ENCODE data around the gene GPX7.
A peak's percentile ranks its signal among the peaks of the same experiment; 100 is the strongest.

GPX7 gene

DNA sequence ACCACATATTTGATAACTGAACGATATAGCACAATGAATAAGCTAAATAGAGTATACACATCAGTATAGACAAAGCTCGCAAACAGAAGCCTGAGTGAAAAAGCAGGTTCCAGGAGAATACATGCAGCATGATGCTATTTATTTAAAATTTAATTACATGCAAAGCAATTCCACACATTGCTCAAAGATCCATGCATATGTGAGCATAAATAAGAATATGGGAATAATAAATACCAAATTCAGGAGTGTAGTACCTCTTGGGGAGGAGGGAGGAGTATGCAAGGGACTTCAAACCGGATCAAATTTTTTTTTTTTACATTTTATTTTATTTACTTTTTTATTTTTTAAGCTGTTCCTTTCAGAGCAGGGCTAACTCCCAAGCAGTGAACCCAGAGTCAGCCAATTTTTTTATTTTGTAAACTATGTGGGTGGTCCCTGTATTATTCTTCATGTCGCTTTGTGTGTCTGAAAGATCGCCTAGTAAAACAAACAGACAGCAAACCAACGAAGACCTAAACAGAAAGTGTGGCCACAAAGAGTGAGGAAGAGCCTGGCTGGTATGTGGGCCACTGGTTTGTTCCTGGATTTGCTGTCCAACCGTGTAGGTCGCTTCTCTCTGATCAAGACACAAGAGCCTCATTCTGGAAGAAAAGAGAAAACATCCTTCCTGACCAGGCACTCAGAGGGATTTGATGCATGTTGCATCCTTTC, 26.6 kb downstream of the GPX7 start:
- DNase-seq (ENCODE audit: low read depth in 2 of 3, low spot score in 2 of 3): no peak

DNA sequence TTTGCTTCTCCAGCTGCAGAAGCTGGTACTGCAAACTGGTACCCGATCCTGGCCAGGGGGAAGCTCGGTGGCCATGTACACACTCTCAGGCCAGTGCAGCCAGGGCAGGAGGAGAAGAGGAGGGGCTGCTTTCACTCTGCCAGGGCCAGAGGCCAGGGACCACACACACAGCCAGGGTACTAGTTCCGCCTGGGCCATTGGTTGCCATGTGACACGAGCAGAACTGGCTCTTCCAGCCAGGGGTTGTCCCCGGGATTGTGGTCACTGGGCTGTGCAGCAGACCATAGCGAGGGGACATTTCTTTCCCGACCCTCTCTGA, 27.1 kb downstream of the GPX7 start:
- no peak for DNase-seq (ENCODE audit: low read depth in 2 of 3, low spot score in 2 of 3)

DNA sequence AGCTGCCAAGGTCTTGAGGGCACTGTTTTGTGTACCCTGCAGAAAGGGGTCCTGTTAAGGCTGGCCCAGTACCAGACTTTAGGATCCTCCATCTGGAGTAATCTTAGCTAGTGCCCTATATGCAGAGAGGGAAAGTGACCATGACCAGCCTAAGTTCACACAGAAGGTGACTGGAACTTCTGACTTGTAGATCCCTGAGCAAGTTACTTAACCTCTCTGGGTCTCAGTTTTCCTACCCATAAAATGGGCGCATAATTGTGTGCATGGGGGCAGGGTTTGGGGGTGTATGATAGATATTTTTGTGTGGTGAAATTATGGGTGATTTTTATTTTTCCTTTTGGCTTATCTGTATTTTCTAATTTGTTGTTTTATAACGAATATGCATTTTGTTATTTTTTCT, 27.5 kb downstream of the GPX7 start:
- no peak for DNase-seq (ENCODE audit: low read depth in 2 of 3, low spot score in 2 of 3)

DNA sequence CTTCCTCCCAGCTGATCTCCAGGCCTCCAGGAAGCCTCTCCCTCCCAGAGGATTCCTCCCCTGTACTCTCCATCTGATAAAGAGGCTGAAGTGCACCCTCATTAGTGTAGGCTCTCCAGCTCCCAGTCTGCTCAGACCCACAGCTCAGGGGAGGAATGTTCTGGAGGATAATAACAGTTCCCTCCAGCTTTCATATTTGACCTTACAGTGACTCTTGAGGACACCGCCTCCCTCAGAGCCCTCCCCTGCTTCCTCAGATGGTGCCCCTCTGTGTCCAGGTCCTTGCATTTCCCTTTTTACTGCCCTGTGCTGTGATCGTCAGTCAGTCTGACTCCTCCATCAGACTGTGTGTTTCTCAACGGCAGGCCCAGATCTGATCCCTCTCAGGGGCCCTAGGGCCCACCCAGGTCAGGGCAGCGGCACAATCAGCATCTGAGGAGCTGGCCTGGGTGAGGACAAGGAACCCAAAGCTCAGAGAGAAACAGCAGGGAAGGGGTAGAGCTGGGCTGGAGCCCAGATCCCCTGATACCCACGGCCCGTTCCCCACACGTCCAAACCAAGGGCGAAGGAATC, 29.7 kb downstream of the GPX7 start:
- peak in 1 of 3 experiments; percentile 8 for DNase-seq (ENCODE audit: low read depth in 2 of 3, low spot score in 2 of 3)

DNA sequence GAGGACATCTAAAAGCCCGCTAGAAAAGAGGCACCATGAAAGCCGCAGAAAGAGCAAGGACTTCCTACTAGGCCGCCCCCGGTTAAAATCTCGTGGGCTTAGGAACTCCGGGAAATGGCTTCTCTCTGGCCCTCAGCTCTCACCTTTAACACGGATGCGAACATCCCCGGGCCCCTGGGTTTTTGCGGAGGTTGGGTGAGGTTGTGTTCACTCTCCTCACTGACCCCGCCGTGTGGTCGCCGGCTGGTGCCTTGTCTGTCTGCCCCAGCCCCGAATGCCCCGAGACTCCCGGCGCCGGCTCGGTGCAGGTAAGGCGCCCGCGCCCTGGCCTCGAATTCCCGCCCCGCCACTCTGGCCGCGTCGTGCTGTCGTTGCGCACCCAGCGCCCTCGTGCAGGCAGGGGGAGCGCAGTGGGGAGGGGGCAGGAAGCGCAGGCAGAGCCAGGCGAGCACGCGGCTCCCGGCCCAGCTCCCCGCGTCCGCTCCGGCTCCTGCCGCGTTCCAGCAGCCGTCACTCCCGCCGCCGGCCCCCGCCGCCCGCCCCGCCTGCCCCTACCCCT, 30.6 kb downstream of the GPX7 start, which contains the start of gene SHISAL2A:
TSS of gene SHISAL2A (plus strand) at position 437 of the 559 bp plus-strand sequence. CDS start 326 bp downstream, outside the sequence.
- peak in 2 of 3 experiments; percentile 24 to 33 for DNase-seq (ENCODE audit: low read depth in 2 of 3, low spot score in 2 of 3)

DNA sequence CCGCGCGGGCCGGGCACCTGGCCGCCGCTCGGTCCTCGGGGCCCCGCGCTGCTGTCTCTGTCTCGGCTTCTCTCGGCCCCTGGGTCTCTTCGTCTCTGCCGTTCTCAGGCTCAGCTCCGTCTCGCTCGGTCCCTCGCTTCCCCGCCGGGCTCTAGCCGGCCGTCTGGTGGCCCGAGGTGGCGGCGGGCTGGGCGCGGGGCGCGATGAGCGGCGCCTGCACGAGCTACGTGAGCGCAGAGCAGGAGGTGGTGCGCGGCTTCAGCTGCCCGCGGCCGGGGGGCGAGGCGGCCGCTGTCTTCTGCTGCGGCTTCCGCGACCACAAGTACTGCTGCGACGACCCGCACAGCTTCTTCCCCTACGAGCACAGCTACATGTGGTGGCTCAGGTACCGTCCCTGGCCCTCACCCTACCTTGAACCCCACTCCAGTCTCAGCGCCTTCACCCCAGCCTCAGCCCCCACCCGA, 31.2 kb downstream of the GPX7 start:
- peak in 2 of 3 experiments; percentile 15 to 31 for DNase-seq (ENCODE audit: low read depth in 2 of 3, low spot score in 2 of 3)

DNA sequence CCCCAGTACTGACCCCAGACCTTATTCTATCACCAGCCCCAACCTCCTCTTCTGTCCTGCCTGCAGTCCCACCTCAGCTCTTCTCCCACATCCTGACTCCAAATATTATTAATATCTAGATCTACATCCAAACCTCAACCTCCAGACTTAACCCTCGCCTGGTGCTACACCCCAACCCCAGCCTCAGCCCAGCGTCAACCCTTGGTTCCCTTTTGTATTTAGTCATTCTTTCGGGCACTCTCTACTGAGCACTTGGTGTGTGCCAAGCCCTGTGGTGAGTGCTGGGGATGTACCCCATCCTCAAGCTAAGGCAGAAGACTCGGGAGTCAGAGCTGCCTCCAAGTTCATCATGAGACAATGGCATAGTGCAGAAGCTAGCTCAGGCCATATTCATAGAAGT, 31.9 kb downstream of the GPX7 start:
- peak in 1 of 3 experiments; percentile 17 for DNase-seq (ENCODE audit: low read depth in 2 of 3, low spot score in 2 of 3)

DNA sequence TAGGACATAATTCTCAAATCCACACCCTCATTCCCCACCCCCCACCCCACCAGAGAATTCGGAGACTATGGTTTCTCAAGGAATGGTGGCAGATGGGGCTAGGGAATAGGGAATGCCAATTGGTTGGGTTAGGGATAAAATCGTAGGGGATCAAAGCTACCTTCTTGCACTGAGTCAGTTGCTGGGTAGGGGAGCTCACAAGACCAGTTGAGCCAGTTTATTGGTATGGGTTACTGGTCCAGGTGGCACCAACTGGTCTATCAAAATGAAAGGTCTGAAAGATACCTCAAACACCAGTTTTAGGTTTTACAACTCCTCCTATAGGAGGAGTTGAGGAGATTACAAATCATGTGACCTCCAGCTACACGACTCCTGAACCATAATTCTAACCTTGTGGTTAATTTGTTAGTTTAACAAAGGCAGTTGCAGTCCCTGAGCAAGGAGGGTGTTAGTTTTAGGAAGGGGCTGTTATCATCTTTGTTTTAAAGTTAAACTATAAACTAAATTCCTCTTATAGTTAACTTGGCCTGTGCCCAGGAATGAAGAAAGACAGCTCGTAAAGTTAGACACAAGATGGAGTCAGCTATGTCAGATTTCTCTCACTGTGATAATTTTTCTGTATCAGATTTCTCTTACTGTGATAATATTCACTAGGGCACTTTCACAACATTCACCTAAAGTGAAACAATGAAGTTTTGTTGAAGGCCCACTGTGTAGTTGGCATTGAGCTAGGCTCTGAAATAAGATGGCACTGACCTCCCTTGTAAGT, 33.3 kb downstream of the GPX7 start:
- no peak for DNase-seq (ENCODE audit: low read depth in 2 of 3, low spot score in 2 of 3)

DNA sequence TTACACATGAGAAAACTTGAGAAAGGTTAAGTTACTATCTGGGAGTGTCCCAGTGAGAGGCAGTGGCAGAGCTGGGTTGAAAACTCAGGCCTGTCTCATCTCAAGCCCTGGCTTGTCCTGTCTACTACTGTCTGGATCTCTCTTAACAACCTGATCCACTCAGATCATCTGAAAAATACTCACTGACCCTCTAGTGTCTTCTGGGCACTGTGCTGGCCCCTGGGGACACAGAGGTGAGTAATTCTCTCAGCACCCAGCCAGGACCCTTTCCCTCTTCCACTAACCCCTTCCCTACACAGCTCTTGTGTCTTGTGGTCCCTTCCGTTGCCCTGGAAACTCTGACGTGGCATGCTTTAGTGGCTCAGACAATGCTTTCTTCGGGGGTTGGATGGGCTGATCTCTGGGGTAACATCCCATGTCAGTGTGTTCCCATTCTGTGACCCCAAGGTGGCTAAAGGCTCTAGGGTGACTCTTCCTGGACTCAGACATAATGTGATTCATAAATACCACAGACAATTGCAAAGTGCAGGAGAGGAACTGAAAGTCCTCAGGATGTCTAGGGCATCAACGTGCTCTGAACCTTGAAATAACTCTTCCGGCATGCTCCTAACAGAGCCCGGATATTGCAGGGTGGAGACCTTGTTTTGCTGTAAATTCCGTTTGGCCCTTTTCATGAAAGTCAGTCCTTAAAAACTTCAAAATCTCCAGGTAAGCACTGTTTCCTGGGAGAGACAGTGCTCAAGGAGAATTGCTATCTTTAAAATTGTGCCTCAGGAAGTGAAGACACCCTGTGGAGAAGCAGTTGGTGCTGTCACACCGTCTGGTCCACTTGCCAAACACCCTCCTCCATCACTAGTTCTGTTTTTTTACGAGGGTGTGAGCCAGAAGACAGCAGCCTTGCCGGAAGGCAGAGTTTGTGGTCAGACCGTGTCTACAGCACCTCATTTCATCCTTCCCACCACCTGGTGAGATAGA, 34.8 kb downstream of the GPX7 start:
- peak in 2 of 3 experiments; percentile 32 to 47 for DNase-seq (ENCODE audit: low read depth in 2 of 3, low spot score in 2 of 3)

DNA sequence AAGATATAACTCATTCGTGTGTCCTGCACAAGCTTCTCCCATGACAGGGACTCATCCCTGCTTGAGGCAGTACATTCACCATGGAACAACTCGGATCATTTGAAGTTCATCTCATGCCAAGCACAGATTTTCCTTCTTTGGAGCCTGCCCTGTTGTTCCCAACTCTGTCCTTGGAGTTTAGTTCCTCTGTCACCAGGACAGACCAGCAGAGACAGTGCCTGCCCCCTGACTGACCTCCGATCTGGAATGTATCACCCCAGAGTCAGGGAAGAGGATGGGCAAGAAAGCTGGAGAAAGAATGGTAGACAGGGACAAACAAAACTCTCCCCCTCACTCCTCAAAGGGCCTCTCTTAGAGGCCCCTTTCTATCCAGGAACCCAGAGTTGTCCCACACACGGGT, 35.8 kb downstream of the GPX7 start:
- no peak for DNase-seq (ENCODE audit: low read depth in 2 of 3, low spot score in 2 of 3)

DNA sequence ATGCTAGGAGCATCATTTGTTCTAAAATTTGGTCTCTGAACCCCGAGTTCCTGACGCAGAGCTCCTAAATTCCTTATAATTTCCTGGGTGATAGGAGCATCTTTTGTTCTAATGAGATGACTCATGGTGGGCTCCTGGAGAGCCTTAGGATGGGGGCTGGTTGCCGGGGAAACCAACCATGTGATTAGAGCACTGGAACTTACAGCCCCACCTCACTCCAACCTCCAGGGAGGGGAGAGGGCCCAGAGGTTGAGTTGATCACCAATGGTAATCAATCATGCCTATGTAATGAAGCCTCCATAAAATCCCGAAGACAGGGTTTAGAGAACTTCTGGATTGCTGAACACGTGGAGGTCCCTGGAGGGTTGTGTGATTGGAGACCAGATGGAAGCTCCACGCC, 38.5 kb downstream of the GPX7 start:
- DNase-seq (ENCODE audit: low read depth in 2 of 3, low spot score in 2 of 3): no peak

DNA sequence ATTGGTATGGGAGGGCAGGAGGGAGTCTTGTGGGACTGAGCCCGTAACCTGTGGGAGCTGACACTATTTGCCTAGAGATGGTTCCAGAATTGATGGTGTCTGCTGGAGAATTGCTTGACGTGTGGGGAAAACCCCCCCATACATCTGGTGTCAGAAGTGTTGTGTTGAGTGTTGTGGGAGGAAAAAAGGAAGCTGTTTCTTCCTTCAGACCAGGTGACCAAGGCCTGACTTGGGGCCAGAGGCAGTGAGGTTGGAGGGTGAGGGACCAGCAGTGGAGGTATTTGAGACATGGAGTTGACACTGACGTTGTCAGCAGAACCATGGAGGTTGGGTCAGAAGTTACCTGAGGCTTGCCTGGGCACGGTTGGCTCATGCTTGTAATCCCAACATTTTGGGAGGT, 39.1 kb downstream of the GPX7 start:
- no peak for DNase-seq (ENCODE audit: low read depth in 2 of 3, low spot score in 2 of 3)

DNA sequence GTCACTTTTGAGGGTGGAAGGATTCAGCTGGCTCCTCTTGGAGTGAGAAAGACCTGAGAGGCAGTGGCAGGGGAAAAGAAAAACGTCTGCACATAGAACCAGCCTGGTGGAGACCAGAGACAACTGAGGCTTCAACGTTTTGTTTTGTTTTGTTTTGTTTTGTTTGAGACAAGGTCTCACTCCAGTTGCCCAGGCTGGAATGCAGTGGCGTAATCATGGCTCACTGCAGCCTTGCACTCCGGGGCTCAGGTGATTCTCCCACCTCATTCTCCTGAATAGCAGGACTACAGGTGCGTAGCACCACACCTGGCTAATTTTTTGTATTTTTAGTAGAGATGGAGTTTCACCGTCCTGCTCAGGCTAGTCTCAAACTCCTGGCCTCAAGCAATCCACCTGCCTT, 43.1 kb downstream of the GPX7 start:
- DNase-seq (ENCODE audit: low read depth in 2 of 3, low spot score in 2 of 3): no peak

DNA sequence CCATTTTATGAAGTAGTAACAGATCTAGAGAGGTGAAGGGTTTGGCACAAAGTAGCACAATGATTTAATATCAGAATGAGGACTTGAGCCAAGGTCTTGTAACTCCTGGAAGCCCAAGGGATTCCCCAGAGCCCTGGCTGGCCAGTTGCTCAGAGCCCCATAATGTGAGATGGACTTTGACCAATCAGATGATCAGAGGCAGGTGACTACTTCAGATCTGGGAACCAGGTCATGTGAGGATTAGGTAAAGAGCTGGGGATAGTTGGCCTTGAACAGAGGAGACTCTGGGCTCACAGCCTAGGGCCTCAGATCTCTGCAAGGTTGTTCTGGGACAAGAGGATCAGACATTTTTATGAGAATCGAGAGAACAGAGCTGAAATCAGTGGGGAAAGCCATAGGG, 49.7 kb downstream of the GPX7 start:
- DNase-seq (ENCODE audit: low read depth in 2 of 3, low spot score in 2 of 3): no peak

DNA sequence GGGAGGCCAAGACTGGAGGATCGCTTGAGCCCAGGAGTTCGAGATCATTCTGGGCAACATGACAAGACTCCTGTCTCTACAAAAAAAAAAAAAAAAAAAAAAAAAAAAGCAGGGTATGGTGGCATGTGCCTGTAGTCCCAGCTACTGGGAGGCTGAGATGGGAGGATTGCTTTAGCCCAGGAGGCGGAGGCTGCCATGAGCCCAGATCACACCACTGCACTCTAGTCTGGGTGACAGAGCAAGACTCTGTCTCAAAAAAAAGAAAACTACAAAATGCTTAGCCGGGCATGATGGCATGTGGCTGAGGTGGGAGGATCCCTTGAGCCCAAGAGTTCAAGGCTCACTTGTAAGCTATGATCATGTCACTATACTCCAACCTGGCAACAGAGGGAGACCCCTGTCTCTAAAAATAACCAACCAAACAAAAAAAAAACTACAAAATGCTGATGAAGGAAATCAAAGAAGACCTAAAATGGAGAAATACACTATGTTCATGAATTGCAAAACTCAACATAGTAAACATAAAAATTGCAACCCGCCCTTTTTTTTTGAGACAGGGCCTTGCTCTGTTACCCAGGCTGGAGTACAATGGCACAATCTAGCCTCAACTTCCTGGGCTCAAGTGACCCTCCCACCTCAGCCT, 51.2 kb downstream of the GPX7 start:
- no peak for DNase-seq (ENCODE audit: low read depth in 2 of 3, low spot score in 2 of 3)

DNA sequence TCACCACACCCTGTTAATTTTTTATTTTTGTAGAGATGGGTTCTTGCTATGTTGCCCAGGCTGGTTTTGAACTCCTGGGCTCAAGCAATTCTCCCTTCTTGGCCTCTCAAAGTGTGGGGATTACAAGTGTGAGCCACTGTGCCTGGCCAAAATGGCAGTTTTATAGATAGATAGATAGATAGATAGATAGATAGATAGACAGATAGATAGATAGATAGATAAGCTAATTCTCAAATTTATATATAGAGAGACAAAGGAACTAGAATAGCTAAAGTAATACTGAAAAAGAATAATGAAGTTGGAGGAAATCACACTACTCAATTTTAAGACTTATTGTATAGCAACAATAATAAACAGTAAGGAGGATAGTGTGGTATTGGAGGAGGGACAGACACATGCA, 51.9 kb downstream of the GPX7 start:
- DNase-seq (ENCODE audit: low read depth in 2 of 3, low spot score in 2 of 3): no peak

DNA sequence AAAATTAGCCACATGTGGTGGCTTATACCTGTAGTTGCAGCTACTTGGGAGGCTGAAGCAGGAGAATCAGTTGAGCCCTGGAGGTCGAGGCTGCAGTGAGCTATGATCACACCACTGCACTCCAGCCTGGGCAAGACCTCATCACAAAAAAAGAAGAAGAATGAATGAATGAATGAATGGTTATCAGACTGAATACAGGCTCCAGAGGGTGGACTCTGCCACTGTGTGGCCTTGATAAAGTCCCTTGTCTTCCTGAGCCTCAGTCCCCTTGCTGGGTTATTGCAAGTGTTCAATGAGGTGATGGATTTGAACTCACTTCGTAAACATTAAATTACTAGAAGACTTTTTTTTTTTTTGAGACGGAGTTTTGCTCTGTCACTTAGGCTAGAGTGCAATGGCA, 55.5 kb downstream of the GPX7 start:
- DNase-seq (ENCODE audit: low read depth in 2 of 3, low spot score in 2 of 3): no peak

Measured in activated CD8-positive, alpha-beta memory T cell treated with anti-CD3 and anti-CD28 coated beads for 48 hours (primary cell).